ENCODE measurements around the gene LRP1B. TPM values are rescaled to one million over a fixed set of nuclear protein-coding genes. Genes with fewer than 3 reads are reported as not detected.

LRP1B gene
- total and polyA plus RNA-seq, 2 of the 8 experiments (the other 6 are each of a cell fraction or from before 2014, with no cell fraction given): 0.03 TPM; not detected in 1

GRCh38 chr2:140603416-140603815 lies 1527.4 kb downstream of the LRP1B start:
- Histone ChIP-seq H3K27me3 (replicated peaks in 1 of 4; ENCODE audit: control insufficient read depth in 3 of 4, extremely low read depth in 1 of 4, insufficient read depth in 3 of 4, low read length in 3 of 4) (no peaks in the 10 kb centered on the region), H3K4me1 (replicated peaks in 1 of 4; ENCODE audit: control insufficient read depth in 3 of 4, insufficient read depth in 4 of 4, low read length in 3 of 4) (no peaks in the 10 kb centered on the region), H3K18ac (ENCODE audit: extremely low read depth, low read length) (no peak overlapping the region), H2AFZ (ENCODE audit: low read length) (no peak overlapping the region), H2BK12ac (ENCODE audit: low read depth, low read length) (no peak overlapping the region), H4K20me1 (replicated peaks in 1 of 2; ENCODE audit: control insufficient read depth in 1 of 2, insufficient read depth in 2 of 2, low read length in 2 of 2) (no peaks in the 10 kb centered on the region), H3K56ac (replicated peaks; ENCODE audit: insufficient read length, low read depth, low read length) (no peak overlapping the region), H3K79me1 (ENCODE audit: low read depth, low read length) (no peaks in the 10 kb centered on the region), H3K23me2 (ENCODE audit: low read depth, low read length) (no peaks in the 10 kb centered on the region), H3K14ac (ENCODE audit: insufficient read length) (no peak overlapping the region), H3K4me3 (ENCODE audit: extremely low read depth in 1 of 4, insufficient read depth in 2 of 4, low read depth in 3 of 4, low read length in 4 of 4) (no peak overlapping the region), H3K79me2 (ENCODE audit: control insufficient read depth in 1 of 2, insufficient read depth in 2 of 2, low read length in 2 of 2) (no peaks in the 10 kb centered on the region), H4K5ac (ENCODE audit: insufficient read length, low read depth, low read length) (no peak overlapping the region), H4K91ac (replicated peaks; ENCODE audit: insufficient read length, low read length) (no peak overlapping the region), H2BK120ac (replicated peaks; ENCODE audit: low read depth, low read length) (no peak overlapping the region), H3K27ac (ENCODE audit: low read depth, low read length) (no peak overlapping the region), H3K9me3 (ENCODE audit: insufficient read depth in 2 of 2, low read depth in 1 of 2, low read length in 1 of 2) (no peaks in the 10 kb centered on the region), H3K4ac (replicated peaks; ENCODE audit: insufficient read length, low read depth, low read length) (no peak overlapping the region), H2BK20ac (ENCODE audit: low read length) (no peak overlapping the region), H4K8ac (ENCODE audit: extremely low read depth, insufficient read depth, low read length) (no peak overlapping the region), H3K36me3 (ENCODE audit: control insufficient read depth in 2 of 4, insufficient read depth in 4 of 4, low read length in 3 of 4) (no peaks in the 10 kb centered on the region), H2BK15ac (ENCODE audit: low read length) (no peak overlapping the region), H2AK5ac (ENCODE audit: low read depth, low read length) (no peak overlapping the region), H3K23ac (ENCODE audit: insufficient read length) (no peak overlapping the region), H3K9ac (replicated peaks in 1 of 4; ENCODE audit: extremely low read depth in 1 of 4, low read depth in 3 of 4, low read length in 3 of 4) (no peak overlapping the region), H3K4me2 (ENCODE audit: insufficient read depth in 1 of 2, low read depth in 2 of 2, low read length in 2 of 2) (no peak overlapping the region), H2BK5ac (ENCODE audit: low read depth, low read length) (no peak overlapping the region)
- POLR2A ChIA-PET (ENCODE audit: partially characterized antibody): no interaction called here
- no peak for FAIRE-seq
- CTCF ChIA-PET (ENCODE audit: partially characterized antibody): interaction anchor here (1.8 kb wide), 1 partner anchor 17 kb away, joined by 6 read pairs; no protein-coding TSS in a partner anchor
- no peak for TF ChIP-seq SIN3A (conservative IDR thresholded peaks at IDR 0.05 in 1 of 2, IDR thresholded peaks at IDR 0.05 in 1 of 2; ENCODE audit: low read depth in 1 of 2, low read length in 2 of 2)
- no peak for TF ChIP-seq EGR1 (IDR thresholded peaks at IDR 0.05; ENCODE audit: borderline replicate concordance, low read depth, low read length)
- no peak for TF ChIP-seq SIRT6 (IDR thresholded peaks at IDR 0.05; ENCODE audit: low read length)
- TF ChIP-seq TEAD4 (IDR thresholded peaks at IDR 0.05; ENCODE audit: low read depth, low read length): no peak
- TF ChIP-seq, protein P1, sequence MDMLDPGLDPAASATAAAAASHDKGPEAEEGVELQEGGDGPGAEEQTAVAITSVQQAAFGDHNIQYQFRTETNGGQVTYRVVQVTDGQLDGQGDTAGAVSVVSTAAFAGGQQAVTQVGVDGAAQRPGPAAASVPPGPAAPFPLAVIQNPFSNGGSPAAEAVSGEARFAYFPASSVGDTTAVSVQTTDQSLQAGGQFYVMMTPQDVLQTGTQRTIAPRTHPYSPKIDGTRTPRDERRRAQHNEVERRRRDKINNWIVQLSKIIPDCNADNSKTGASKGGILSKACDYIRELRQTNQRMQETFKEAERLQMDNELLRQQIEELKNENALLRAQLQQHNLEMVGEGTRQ (IDR thresholded peaks at IDR 0.05; ENCODE audit: low read length): no peak
- no peak for TF ChIP-seq PHF8 (conservative IDR thresholded peaks at IDR 0.05; ENCODE audit: low read depth, low read length)
- no peak for TF ChIP-seq TCF12 (IDR thresholded peaks at IDR 0.05; ENCODE audit: low read depth, low read length)
- no peak for TF ChIP-seq SAP30 (IDR thresholded peaks at IDR 0.05; ENCODE audit: insufficient read depth, insufficient replicate concordance, low read length)
- no peak for TF ChIP-seq RNF2 (IDR thresholded peaks at IDR 0.05; ENCODE audit: borderline replicate concordance, low read depth, low read length, missing control alignments, poor library complexity, severe bottlenecking)
- no peak for TF ChIP-seq RXRA (IDR thresholded peaks at IDR 0.05; ENCODE audit: insufficient read depth, low read depth, low read length)
- WGBS, 2 experiments (ENCODE audit: extremely low coverage in 1 of 2, insufficient coverage in 1 of 2, insufficient read length in 1 of 2, insufficient replicate concordance in 2 of 2, low coverage in 1 of 2, low lambda C conversion rate in 2 of 2, missing lambda C conversion rate in 1 of 2): 95% methylated on average over 4 of the region's 4 CpGs; no CpG with 5 or more reads in 1 of the 2 experiments
- no peak for DNase-seq (ENCODE audit: low read depth in 1 of 2, low spot score in 2 of 2)

Measured in H1 (cell line).